Measurements from ENCODE around the gene FOXL3.

- no peak for TF ChIP-seq ZSCAN23 (tag by site-specific recombination; IDR thresholded peaks at IDR 0.05)
- no peak for TF ChIP-seq GFI1B (tag by site-specific recombination; IDR thresholded peaks at IDR 0.05)
- no peak for TF ChIP-seq ZNF626 (tag by site-specific recombination; IDR thresholded peaks at IDR 0.05)
- no peak for TF ChIP-seq ZNF19 (tag by site-specific recombination; IDR thresholded peaks at IDR 0.05; ENCODE audit: low read depth)
- TF ChIP-seq ZNF140 (tag by site-specific recombination; IDR thresholded peaks at IDR 0.05), result no peak
- no peak for TF ChIP-seq ZNF639 (tag by site-specific recombination; IDR thresholded peaks at IDR 0.05)
- TF ChIP-seq ZNF335 (tag by site-specific recombination; conservative IDR thresholded peaks at IDR 0.05), result no peak
- TF ChIP-seq ZNF792 (tag by site-specific recombination; IDR thresholded peaks at IDR 0.05), result no peak
- no peak for TF ChIP-seq KLF7 (tag by site-specific recombination; IDR thresholded peaks at IDR 0.05; ENCODE audit: borderline replicate concordance)
These were observed 13.6 kb upstream of the FOXL3 start for GRCh38 chr7:276230-276835.
